ENCODE measurements around the gene ZDHHC3.

The ZDHHC3 gene, protein sequence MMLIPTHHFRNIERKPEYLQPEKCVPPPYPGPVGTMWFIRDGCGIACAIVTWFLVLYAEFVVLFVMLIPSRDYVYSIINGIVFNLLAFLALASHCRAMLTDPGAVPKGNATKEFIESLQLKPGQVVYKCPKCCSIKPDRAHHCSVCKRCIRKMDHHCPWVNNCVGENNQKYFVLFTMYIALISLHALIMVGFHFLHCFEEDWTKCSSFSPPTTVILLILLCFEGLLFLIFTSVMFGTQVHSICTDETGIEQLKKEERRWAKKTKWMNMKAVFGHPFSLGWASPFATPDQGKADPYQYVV

DNA sequence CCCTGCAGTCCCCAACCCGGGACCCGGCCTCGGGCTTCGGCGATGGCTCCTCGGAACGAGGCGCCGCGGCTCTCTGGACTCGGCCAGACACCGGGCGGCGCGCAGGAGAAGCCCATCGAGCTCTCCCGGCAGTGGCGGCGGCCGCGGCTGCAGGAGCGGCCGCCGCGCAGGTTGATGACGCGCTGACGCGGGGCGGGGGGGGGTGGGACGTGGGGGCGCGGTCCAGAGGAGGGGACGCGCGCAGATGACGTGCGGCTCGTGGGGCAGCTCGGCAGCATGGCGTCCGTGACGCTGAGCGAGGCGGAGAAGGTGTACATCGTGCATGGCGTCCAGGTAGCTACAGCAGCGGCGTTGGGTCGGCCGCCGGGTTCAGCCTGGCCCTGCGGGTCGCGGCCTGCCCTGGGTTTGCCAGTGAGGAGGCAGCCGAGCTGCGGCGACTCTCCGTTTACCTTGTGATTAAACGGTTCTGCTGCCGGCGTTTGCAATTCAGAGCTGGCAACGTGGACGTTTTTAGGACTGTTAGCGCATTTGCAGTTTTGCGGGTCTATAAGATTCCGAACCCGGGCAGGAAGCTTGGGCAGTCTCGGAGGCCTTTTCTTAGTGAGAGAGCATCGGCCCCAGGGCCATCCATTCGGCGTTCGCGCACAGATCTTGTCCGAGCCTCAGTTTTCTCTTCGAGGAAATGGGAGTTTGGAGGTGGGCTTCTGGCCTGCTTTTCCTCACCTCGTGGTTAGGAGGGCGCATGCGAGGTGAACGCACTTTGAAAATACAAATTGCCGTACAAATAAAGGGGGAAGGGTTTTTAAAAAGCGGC, at the start of gene ZDHHC3, which contains the start of gene EXOSC7:
ZDHHC3 (minus strand) TSS at position 173 of the 814 bp plus-strand sequence. CDS start 16,738 bp downstream, outside the sequence.
EXOSC7 (plus strand) TSS at position 243 of the 814 bp plus-strand sequence; CDS start at position 277, 34 bp downstream.
- peak; percentile 73 to 75 for DNase-seq (ENCODE audit: low read depth in 2 of 2)

- no peak for DNase-seq (ENCODE audit: low read depth in 2 of 2)
Observed at GRCh38 chr3:45024542-45025255, 48.7 kb upstream of the ZDHHC3 start.

DNA sequence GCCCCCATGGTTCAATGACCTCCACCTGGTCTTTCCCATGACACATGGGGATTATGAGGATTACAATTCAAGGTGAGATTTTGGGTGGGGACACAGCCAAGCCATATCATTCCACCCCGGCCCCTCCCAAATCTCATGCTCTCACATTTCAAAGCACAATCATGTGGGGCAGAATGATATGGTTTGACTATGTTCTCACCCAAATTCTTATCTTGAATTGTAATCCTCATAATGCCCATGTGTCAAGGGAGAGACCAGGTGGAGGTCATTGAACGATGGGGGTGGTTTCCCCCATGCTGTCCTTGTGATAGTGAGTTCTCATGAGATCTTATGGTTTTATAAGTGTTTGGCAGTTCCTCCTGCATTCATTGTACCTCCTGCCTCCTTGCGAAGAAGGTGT, 47.7 kb upstream of the ZDHHC3 start:
- no peak for DNase-seq (ENCODE audit: low read depth in 2 of 2)

- no peak for DNase-seq (ENCODE audit: low read depth in 2 of 2)
Observed at GRCh38 chr3:45021524-45022297, 45.7 kb upstream of the ZDHHC3 start.

GRCh38 chr3:45020534-45020933, 44.6 kb upstream of the ZDHHC3 start:
- DNase-seq (ENCODE audit: low read depth in 2 of 2), result no peak

GRCh38 chr3:45017821-45018220, 41.8 kb upstream of the ZDHHC3 start:
- no peak for DNase-seq (ENCODE audit: low read depth in 2 of 2)

DNA sequence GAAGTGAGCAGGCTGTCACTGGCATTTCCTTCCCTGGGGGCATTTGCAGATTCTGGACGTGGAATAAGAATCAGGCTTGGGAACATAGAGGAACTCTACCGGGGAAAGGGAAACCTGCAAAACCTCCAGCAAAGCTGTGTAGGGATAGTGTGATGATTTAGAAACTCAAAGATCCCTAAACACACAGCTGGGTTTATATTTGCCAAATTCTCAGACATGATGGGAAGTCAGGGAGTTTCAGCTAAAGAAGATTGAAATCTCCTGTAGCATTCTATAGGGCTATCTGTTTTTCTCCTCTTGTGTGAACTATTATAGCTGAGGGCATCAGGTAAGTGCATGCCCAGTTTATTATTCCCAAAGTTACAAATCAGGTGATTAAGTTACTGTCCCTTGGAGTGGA, 40.9 kb upstream of the ZDHHC3 start:
- DNase-seq (ENCODE audit: low read depth in 2 of 2), result no peak

DNA sequence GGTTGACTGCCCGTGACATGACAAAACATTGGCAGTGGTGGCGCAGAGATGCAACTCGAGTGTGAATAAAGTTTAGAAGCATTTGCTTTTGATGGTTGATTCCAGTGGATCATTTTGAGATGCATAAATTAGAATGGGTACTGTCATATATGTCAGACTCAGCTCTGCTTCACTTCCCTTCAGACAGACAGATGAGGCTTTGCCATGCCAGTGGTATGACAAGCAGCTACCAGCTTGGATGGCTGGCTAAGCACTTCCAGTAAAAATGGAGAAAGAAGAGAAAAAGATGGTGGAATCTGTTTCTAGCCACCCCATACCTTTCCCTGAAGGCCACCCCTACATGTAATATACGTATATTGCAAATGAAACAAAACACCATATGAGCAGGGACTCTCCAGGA, 36.6 kb upstream of the ZDHHC3 start:
- no peak for DNase-seq (ENCODE audit: low read depth in 2 of 2)

DNA sequence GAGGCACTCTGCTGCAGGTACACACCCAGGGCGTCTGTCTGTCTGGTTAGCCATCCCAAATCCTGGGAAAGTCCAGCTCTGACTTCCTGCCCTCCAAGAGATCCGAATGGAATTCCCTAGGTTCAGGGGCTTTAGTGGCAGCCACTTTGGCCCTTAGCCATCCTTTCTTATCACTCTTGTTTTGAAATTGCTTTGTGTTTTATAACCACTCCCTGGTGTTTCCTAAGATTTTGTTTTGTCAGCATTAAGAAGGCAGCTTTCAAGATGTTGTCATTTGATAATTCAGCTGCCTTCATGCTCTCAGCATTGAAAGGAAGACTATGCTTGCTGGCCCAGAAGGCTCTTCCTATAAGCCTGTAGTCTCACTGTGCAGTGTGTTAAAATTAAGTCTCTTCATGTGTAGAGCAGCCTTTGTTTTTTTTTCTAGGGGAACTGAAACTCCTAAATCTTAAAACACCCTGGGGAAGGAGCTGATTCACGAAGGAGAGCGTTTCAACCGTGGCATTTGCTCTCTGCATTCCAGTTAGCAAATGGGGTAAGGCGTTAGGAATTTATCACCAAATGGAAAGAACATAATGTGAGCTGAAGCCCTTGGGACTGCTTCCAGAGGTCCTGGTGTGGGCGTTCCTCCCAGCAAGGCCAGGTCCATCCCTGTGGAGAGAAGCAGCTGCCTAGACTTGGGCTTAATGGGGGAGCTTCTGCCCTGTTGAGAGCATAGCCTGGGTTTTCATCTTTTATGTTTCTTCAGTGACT, 36.0 kb upstream of the ZDHHC3 start:
- no peak for DNase-seq (ENCODE audit: low read depth in 2 of 2)

GRCh38 chr3:45010811-45011333, 34.9 kb upstream of the ZDHHC3 start:
- DNase-seq (ENCODE audit: low read depth in 2 of 2), result no peak

DNA sequence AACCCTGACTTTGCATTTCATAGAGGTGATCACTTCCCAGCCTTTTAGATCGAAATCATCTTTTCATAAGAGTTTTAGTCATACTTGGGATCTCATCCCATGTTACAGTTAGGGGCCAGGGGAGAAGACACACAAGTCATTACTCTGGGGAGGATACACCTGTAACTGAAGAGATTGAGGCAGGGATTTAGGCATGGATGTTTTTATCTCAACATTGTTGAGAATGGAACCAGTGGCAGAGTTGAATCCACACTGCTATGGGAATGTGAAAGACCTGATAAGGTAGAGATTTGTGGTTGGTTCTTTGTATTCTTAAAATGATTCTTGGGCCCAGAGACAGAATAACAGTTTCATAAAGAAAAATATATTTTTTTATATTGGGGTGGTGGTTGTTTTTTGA, 33.9 kb upstream of the ZDHHC3 start:
- no peak for DNase-seq (ENCODE audit: low read depth in 2 of 2)

- no peak for DNase-seq (ENCODE audit: low read depth in 2 of 2)
Observed at GRCh38 chr3:45008117-45008516, 32.1 kb upstream of the ZDHHC3 start.

- DNase-seq (ENCODE audit: low read depth in 2 of 2), result no peak
Observed at GRCh38 chr3:45007091-45007490, 31.1 kb upstream of the ZDHHC3 start.

GRCh38 chr3:45003859-45004258, 27.9 kb upstream of the ZDHHC3 start:
- no peak for DNase-seq (ENCODE audit: low read depth in 2 of 2)

DNA sequence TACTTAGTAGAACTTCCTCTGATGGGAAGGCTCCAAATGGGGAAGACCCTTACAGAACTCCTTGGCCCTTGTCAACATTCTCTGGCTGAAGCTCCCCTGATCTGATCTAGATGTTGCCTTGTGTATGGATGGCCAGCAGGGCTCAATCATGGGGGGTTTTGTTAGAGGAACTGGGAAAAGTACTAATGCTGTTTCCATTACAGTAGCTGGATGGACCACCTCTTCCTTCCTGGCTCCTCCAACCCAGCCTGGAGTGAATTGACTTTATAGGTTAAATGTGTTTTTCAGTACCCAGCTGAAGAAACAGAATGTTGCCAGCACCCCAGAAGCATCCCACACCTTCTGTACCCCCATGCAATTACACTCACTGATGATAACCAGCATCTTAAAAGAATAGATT, 27.4 kb upstream of the ZDHHC3 start:
- no peak for DNase-seq (ENCODE audit: low read depth in 2 of 2)

- no peak for DNase-seq (ENCODE audit: low read depth in 2 of 2)
Observed at GRCh38 chr3:45002720-45003119, 26.7 kb upstream of the ZDHHC3 start.

- no peak for DNase-seq (ENCODE audit: low read depth in 2 of 2)
Observed at GRCh38 chr3:45002139-45002660, 26.2 kb upstream of the ZDHHC3 start.

- no peak for DNase-seq (ENCODE audit: low read depth in 2 of 2)
Observed at GRCh38 chr3:45001738-45002137, 25.8 kb upstream of the ZDHHC3 start.

- no peak for DNase-seq (ENCODE audit: low read depth in 2 of 2)
Observed at GRCh38 chr3:45000823-45001222, 24.8 kb upstream of the ZDHHC3 start.

GRCh38 chr3:44999782-45000181, 23.8 kb upstream of the ZDHHC3 start:
- no peak for DNase-seq (ENCODE audit: low read depth in 2 of 2)
